ENCODE results near the gene SALL2.

The SALL2 gene

DNA sequence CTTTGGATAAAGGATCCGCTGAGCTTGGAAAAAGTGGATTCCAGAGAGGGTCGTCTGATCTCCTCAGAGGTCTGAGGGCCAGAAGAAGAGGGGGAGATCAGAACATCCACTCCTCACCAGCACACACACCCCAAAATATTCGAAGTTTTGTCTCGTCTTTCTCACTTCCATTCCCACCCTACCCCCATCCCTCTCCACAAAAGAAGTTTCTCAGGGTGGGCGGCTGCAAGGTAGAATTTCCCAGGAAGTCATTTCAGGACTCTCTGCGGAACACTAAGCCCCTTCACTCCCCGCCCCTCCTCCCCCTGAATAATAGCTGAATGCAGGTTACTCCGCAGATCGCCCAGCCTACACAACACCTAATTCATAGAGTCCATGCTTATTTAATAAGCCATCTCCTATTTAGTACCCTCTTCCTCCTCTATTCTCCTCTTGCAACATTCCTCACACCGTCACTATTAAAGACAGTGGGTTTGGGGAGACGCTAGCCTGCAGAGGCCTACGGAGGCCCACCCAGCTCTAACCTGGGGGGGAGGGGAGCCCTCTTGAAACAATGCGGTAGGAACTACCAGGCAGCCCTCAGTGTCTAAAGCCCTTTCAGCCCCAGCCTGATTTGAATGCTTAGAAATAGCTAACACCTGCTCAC lies 649 bp upstream of the SALL2 start:
- no peak for DNase-seq

DNA sequence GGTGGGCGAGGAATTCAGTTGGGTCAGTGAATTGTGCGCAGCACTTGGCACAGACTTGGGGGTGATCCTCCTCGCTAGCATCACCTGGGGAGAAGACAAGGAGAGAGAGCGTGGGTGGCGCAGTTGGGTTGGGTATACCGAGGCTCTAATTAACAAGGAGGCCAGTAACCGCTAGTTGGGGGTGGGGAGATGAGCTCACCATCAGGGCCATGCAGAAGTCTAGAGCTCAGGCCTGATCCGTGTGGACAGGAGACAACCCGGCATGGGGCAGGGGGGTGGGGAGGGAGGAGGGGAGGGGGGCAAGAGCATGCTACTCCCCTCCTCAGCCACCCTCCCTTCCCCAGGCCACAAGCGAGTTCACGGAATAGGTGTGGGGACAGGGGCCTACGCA lies 580 bp downstream of the SALL2 start:
- no peak for DNase-seq

DNA sequence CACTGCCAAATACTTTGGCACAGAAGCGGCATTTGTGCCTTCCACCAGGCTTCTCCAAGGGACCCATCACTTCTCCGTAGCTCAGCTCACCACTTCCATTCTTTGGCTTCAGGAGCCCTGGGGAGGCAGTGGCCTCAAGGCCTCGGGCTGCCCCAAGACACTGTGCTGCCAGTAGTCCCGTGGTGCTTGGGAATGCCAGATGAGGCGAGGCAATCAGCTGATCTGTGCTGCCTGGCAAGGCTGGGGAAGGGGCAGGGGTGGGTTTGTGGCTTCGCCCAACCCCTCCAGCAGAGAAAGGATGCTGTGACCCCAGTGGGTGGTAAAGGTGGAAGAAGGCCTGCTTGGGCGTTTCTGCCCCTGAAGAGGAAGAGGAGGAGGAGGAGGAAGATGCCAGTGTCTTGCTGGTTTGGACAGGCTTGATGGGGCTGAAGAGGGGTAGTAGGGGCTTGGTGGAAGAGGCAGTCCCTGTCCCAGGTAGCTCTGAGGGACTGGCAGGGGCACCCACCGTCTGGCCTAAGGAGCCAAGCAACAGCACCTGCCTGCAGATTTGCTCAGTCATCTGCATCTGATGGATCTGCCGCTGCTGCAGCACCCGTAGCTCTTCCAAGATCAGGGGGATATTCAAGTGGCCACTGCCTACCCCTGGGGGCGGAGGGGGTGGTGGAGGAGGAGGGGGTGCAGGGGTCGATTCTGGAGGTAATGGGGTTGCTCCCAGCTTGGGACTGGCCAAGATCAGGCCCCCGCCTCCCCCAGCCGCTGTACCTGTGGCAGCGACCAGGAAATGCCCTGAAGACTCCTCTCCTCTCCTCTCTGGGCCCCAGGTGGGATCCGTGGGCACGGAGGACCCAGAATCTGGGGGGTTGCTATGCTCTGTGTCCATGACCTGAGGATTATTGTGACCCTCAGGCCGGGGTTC lies 1.3 kb downstream of the SALL2 start:
- DNase-seq, result no peak

DNA sequence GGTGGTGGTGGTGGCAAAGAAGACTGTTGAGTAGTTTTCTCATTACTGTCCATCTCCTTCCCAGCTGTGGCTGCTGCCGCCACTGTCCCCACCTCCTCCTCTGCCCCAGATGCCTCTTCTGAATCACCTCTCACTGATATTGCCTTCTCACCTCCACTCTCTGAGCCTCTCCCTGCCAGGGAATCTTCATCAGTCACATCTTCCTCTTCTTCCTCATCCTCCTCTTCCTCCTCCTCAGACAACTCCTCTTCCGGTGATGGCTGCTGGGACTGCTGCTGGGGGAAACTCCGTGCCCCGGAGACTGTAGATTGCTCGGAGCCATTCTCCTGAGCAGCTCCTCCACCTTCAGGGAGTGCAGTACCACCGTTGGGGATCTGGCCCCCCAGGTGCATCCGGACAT lies 2.9 kb downstream of the SALL2 start:
- no peak for DNase-seq

DNA sequence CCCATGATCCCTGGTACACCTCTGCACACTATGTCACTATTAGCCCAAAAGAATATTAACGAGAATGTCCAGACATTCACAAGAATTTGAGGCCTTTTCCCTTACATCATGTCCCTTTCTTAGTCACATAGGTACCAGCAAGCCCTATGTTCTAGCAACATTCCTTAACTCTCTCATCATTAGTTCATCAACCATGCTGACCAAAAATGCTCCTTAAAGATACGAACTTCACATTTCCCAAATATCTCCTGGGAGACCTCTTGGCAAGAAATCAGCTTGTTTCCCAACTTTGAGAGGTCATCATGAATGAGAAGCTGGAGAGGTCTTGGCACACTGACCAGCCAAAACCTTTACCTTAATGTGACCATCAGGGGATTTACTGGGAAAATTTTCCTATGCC lies 4.6 kb downstream of the SALL2 start:
- DNase-seq, result no peak

DNA sequence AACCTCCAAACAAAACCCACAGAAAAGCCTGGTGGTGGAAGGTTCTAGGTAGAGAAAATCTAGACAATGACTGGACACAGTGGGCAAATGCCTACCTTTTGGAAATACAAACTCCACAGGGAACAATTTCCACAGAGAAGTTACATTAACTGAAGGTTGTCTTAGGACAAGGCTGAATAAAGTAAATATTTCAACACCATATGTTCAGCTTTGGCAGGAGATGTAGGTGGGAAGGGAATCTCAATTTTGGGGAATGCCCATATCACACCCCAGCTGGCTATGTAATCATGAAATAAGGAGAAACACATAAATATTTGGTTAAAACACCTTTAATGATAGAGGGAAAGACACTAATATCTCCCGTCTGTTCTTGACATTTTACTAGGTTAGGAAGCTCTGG lies 5.4 kb downstream of the SALL2 start:
- DNase-seq, result no peak

DNA sequence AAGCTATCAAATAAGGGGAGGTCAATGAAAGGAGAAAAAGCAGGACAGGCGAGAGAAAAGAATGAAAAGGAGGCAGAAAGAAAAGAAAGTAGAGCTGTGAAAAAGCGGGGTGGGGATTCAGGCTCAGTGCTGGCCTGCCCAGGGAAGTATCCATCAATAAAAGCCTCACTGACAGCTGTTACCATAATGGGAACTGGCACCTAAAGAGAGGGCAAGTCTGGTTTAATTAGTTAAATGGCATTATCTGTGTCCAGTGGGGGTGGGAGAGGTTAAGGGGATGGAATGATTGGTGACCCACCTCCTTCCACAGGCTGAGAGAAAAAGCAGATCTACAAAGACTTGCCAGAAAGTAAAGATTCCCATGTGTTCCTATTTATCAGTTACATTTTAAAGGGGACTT lies 7.4 kb downstream of the SALL2 start:
- no peak for DNase-seq

DNA sequence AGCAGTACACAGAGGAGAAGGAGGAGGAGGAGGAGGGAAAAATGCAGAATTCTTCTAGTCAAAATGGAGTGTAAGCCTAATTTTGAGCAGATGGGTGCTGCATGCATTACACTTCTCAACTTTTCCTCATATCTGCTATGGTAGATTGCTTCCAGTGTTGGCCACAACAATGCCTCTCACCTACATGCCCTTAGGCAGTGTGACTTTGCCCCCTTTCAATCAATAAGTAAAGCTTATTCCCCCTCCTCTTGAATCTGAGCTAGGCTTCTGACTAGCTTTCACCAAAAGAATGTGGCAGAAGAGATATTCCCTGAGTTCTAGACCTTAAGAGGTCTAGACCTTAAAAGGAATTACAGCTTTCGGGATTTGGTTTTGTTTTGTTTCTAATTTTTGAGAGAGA lies 11.8 kb downstream of the SALL2 start:
- DNase-seq, result no peak

DNA sequence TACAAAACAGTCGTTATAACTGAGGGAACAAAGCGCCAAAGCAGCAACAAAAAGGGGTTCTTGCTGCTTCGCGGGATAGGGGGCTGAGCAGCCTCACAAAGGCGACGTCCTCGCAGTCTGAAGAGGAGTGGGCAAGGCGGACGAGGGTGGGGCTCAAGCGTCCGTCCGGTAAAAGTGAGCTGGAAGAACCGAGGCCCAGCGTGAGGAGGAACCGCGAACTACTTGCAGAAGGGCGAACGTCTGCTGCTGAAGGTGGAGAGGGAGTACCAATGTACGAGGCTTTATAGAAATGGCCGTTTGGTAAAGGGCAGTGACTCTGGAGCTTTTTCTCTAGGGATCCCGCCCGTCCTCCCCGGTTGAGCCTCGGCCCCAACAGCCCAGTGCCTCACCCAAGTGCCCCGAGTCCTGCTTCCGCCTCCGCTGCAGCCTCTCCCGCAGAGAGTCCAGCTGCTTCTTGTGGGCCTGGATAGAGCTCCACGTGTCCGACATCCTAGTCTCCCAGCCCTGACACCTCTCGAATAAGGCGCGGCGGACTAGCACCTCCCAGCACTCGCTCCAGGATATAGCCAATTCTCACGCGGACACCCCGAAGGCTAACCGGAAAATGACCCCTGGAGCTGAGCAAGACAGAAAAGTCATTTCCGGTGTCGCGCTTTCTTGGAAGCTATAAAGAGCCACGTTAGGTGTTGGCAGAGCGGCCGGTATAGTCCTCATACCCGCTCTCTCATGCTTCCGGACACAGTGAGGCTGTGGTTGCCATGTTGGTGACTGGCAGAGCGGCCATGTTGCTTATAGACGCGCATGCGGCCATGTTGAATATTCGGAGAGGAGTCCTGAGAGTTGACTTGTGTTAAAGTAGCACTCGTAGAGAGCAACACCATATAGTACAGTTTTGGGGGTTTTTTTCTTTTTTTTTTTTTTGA lies 15.2 kb downstream of the SALL2 start, which contains the start of gene METTL3:
TSS of gene METTL3 (minus strand) at position 606 of the 923 bp plus-strand sequence. CDS start at position 489, 117 bp downstream.
- peak; percentile 79 for DNase-seq

DNA sequence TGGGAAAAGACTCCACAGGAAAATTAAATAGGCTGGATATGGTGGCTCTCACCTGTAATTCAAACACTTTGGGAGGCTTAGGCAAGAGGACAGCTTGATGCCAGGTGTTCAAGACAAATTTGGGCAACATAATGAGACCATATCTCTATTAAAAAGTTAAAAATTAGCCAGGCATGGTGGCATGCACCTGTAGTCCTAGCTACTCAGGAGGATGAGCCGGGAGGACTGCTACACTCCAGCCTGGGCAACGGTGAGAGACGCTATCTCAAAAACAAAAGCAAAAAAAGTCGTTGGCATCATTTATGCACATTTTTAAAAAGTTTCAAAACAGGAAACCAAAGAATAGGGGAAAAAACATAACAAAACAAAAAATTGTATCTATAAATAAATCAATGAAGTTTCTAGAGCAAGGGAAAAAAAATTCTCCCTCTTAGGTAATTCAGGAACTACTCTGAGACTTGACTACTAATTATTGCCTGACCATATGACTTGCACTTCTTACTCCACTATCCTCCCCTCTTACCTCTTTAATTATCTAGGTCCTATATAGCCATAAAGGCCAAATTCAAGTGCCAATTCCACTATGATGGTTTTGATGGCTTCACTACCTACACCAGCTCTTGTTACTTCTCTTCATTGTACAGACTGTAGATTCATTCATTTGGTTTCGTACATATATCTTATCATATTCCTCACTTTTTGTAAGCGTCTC lies 16.6 kb downstream of the SALL2 start:
- DNase-seq, result no peak

DNA sequence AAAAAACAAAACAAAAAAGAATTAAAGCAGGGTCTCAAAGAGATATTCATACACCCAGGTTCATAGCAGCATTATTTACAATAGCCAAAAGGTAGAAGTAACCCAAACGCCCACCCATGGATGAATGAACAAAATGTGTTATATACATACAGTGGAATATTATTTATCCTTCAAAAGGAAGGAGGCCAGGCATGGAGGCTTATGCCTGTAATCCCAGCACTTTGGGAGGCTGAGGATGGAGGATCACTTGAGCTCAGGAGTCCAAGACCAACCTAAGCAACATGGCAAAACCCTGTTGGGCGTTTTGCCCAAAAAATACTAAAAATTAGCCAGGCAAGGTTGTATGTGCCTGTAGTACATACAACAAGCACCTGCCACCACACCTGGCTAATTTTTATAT lies 19.6 kb downstream of the SALL2 start:
- no peak for DNase-seq

DNA sequence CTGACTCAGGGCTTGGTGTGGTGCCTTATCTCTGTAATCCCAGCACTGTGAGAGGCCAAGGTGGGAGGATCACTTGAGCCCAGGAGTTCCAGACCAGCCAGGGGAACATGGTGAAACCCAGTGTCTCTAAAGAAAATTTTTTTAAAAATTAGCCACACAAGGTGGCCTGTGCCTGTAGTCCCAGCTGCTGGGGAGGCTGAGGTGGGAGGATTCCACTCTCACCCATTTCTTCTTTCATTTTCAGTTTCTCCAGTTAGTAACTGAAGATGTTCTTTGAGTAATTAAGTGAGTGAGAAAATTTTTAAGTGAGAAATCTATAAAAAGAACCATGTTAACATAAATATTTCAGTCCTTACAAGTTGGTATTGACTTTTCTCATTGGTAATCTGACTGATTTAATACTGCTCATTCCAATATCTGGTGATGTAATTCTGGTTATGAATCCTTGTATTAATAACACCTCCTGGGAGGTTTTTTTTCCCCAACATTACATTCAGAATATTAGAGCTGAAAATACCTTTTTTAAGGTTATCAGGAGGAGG lies 21.1 kb downstream of the SALL2 start:
- DNase-seq, result no peak

DNA sequence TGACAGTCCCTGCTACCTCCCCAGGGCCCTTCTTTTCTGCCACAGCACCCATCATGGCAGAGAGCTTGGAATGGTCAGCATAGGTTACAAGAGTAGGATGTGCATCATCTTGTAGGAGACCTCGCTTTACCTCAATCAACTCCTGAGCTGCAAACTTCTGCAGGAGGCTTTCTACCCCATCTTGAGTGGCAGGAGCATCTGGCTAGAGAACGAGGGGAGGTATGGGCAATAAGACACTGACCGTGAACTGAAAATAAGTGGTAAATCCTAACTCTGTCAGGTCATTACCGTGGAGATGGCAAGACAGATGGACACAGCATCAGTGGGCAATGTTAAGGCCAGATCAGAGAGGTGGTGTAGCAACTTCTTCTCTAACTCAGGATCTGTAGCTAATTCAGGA lies 22.8 kb downstream of the SALL2 start:
- no peak for DNase-seq

DNA sequence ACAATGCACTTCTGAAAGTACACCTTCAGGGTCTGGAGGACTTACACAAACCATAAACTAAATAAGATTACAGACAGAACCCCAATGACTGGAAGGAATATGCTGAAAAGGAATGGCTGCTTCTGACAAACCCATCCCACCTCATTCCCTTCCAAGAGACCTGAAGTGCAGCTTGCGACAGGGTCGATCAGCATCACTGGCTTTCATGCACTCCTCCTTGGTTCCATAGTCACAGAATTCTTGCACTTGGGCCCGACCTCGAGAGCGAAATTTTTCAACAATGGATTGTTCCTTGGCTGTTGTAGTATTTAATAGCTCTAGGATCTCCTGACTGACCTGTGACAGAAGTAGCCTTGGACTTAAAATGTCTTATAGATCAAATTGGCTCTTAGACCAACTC lies 24.6 kb downstream of the SALL2 start:
- no peak for DNase-seq

DNA sequence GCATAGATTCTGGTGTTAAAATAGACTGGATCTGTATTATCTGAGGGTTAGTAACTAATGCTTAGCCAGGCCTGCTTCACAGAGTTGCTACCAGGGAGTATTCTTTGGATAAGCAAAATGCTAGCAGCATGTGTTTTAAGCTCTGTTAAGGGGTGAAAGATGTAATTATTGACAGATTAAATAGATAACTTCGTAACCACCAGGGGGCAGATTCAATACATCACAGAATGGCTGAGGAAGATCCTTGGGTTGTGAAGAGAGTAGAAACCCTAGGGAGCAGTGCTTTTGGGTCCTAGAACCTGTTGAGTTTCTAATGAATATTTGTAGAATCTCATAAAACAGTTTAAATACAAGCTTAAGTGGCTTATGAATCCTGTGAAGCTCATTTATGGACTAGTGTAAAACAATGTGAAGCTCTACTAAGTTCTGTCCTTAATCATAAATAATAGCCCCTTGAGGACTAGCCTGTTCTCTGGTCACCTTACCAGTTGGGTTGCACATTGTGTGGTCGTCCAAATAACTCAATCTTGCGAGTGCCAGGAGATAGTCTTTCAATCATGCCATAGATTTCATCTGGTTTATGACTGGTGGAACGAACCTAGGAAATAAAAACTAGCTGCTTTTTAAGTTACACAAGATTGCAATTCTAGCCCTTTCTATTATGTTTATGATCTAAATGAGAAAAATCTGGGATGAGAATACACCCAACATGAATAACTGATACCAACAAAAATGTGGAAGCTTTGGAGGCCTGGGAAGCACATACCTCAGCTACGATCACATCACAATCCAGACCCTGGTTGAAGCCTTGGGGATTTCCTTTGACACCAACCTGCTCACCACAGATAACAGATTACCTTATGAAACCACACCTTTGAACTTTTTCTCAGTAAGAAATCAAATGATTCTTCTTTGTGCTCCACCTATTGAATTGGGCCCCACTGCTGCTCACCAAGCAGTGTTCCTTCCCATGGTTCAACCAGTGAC lies 27.3 kb downstream of the SALL2 start:
- DNase-seq, result no peak

DNA sequence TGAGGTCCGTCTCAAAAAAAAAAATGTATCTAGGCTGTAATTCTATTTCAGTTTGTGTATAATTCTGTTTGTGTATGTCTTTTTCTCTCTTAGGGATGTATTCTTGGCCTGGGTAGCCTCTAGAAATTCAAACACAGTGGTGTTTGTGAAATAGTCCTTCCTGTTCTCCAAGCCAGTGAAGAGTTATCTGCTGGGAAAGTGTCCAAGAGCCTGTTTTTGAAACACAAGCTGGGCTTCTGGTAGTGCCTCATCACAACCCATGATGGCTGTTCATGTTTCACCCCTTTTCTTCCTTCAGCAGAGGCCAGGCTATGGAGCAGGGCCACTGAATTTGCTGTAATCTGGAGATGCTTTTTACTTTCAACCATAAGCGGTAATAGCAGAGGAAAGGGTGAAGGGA lies 29.7 kb downstream of the SALL2 start:
- DNase-seq, result no peak

DNA sequence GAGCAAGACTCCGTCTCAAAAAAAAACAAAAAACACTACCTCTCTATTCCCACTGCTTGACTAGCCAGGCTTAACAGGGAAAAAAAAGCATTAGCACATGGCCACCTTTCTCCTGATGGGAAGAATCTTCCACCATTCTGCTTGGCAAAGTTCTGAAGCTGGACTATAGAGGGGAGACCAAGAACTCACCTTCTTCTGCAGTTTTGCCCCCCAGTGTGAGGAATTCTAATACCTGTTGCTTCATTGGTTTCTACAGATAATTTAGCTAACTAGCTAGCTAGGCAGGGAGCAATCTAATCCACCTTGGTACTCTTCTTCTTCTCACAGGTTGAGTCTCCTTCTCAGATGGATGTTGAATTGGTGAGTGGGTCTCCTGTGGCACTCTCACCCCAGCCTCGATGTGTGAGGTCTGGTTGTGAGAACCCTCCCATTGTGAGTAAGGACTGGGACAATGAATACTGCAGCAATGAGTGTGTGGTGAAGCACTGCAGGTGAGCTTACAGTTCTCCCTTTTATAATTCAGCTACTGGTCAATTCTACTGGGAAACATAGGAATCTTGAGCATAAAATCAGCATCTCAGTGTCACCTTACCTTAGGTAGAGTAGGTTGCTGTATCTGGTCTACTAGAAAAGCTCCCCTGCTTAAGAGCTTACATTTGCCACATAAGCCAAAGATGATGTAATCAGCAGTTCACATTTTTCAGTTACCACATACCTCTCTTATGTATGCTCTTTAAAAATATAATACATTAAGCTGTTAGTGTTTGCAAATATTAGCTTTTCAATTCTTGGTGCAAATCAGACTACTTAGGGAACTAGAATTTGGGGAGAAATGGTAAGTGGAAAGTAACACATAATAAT lies 31.0 kb downstream of the SALL2 start:
- DNase-seq, result no peak

DNA sequence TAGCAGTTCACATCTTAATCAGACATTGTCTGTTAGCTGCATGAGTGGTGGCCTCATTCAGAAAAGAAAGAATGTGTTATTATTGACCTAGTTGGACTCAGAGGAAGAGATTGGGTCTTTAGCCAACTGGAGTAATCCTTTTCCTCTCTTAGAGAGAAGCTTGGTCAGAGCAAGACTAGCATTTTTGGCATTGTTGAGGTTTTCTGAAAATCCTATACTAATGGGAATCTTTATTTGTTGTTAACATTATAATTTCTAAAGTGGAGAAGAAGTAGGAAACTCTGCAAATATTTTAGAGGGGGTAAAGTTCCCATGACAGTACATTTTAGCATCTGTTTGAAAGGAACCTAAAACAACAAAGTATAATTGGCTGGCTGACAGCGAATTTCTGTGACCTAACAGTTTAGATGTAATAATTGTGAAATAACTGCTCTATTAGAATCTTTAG lies 39.5 kb downstream of the SALL2 start:
- DNase-seq, result no peak

DNA sequence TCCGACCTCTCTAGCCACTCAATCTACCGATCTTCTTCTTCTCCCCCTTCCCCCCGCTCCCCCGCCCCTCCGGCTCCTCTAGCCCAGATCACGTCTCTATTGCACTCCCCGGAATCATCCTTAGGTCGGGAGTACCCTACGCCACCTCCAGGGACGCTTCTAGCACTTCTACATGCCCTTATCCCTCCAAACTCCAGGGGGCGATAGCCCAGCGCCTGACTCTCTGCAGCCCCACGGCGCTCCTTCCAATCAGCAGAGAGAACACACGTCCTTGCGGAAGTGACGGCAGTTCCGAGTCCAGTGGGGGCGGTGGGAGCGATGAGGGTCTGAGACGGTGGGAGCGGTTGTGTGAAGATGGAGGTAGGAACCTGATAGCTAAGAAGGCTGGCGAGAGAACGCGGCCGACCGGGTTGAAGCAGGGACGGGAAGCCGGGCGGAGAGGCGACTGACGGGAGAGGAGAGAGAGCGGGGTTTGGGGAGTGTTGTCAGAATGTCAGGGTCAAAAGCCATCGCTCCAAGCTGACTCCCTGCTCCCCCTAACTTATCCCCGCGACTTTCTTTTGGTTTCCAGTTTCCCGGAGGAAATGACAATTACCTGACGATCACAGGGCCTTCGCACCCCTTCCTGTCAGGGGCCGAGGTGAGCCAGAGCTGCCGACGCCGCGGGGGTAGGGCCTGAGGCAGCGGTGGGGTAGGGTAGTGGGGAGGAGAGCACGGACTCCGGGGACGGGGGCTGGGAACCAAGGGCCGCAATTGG lies 49.0 kb downstream of the SALL2 start, which contains the start of the genes RAB2B and TOX4:
TSS of gene RAB2B (minus strand) at position 35 of the 757 bp plus-strand sequence. CDS start 87 bp downstream, outside the sequence.
TSS of gene TOX4 (plus strand) at position 271 of the 757 bp plus-strand sequence. CDS start at position 355, 84 bp downstream.
- DNase-seq, result peak; percentile 90

Measured in SIG-M5 (cell line).